ENCODE results near the gene CEL.
"Not testable (repeated sequence)": the region's sequence is repeated elsewhere in the genome, so short reads cannot be mapped to it uniquely, and the experiment has no call there.

CEL gene

DNA sequence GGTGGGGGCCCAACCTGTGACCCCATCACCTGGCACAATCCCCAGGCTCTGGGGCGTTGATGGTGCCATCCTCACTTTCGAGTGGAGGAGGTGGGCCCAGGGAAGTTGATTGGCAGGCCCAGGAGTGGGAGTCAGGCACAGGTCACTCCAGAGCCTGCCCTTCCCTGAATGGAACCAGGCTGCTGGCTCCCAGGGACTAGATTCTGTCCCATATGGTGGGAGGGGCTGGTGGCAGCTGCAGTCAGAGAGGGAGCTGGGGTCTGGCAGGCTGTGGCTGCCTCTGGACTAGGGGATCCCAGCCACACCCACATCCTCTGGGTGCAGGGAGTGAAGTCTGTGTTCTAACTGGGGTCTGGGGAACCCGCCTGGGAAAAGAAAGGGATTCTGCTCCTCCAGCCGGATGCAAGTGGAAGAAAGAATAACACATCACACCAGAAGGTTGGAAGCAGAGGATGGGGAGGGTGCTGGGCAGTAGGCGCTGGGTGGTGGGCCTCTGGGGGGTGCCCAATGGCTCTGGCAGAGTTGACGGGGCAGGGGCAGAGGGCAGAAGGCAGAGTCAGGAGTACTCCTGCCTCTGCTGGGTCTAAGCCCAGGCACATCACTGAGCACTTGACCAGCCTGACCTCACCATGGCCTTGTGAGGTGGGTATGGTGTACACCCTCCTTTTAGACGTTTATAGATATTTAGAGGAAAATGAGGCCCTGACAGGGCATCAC lies 25.8 kb downstream of the CEL start:
- DNase-seq = no peak

- DNase-seq = no peak
These were observed 26.5 kb downstream of the CEL start for GRCh38 chr9:133088146-133088750.

GRCh38 chr9:133088756-133089155 lies 27.0 kb downstream of the CEL start:
- DNase-seq = no peak

- DNase-seq = no peak
These were observed 27.5 kb downstream of the CEL start for GRCh38 chr9:133089271-133089671.

DNA sequence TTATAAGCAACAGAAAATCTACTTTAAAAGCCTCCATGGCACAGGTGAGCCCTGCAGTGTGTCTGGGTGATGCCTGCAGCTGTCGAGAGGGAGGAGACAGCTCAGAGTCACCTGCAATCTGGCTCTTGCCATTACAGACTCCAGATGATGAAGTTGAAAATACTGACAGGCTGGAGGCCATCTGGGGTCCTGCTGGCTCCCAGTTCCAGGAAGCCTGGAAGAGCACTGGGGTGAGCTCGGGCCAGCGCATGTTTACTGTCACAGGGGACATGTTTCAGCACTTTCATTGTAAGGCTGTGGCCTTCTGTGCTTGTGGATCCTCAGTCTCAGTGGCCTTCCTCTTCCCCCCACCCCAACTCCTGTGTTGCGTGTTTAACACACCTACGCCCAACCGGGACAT lies 28.4 kb downstream of the CEL start:
- DNase-seq = no peak

DNA sequence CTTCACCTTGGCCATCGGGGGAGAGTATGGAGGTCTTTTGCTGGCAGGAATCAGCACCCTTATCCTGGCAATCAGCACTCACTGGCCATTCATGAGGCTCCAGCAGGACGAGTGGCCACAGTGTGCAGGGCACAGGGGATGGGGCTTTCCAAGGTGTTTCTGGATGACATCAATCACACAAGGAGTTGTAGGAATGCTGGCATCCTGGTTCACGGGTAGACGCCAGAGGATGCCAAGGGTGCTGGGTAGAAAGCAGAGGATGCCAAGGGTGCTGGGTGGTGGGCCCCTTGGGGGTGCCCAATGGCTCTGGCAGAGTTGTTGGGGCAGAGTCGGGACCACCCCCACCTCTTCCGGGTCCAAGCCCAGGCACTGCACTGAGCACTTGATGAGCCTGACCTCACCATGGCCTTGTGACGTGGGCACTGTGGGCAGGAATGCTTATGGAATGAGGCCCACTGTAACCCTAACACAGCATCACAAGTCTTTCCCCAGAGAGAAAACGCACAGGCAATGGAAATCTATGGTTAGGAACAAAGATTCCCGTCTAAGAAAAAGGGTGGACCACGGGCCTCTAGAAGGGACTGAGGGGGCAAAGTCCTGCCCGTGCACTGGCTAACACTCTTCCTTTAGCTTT lies 29.1 kb downstream of the CEL start:
- no peak for DNase-seq

DNA sequence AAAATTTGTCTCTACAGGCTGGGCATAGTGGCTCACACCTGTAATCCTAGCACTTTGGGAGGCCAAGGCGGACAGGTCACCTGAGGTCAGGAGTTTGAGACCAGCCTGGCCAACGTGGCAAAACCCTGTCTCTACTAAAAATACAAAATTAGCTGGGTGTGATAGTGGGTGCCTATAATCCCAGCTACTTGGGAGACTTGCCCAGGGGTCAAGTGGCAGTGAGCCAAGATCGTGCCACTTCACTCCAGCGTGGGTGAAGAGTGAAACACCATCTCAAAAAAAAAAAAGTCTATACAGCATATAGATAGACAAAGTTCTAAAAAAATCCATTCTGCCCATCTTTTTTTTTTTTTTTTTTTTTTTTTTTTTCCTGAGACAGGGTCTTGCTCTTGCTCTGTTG lies 32.6 kb downstream of the CEL start:
- DNase-seq = not testable (repeated sequence)

DNA sequence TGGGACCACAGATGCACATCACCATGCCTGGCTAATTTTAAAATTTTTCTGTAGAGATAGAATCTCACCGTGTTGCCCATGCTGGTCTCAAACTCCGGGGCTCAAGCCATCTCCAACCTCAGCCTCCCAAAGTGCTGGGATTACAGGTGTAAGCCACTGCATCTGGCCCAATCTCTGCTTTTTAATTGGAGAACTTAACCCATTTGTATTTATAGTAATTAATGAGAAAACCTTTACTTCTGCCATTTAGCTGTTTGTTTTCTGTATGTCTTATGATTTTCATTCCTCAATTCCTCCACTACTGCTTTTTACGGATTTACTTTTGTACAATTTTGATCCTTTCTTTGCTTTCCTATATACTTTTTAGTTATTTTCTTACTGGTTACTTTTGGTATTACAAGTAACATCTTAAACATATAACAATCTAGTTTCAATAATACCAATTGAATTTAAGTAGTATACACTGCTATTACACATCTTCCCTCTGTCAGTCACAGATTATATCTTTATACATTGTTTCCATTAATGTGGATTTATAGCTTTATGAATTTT lies 33.1 kb downstream of the CEL start:
- DNase-seq = no peak

DNA sequence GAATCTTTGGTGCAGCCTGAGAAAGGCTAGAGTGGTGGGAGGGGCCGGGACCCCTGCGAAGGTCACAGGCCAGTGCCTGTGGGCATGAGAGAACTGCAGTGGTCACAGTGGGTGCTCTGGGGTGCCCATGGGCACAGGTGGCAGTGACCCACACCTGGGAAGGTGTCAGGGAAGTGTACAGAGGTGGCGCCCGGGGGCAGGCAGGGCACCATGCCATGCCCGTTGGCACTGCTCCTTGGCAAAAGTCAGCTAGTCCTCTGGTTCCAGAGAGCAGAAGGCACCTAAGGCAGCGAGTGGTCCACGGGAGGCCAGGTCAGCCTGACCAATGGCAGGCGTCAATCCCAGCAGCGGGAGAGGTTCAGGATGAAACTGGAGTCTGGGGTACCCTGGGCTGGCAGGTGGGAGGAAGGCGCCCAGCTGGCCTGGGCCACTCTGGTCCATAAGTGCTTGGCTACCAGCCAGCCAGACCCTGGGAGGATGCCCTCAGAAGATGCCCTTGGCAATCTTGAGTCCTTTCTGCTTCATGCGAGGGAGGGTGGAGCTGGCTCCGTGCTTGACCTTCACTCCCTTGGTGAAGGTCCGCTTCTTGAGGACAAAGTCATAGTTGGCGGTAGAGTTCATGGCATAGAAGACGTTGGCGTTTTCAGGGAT lies 36.4 kb downstream of the CEL start:
- DNase-seq = no peak

- DNase-seq = no peak
These were observed 37.1 kb downstream of the CEL start for GRCh38 chr9:133098871-133099270.

- DNase-seq = no peak
These were observed 38.1 kb downstream of the CEL start for GRCh38 chr9:133099726-133100505.

- DNase-seq = no peak
These were observed 39.0 kb downstream of the CEL start for GRCh38 chr9:133100506-133101355.

- no peak for DNase-seq
These were observed 39.8 kb downstream of the CEL start for GRCh38 chr9:133101356-133102189.

GRCh38 chr9:133102190-133103021 lies 40.6 kb downstream of the CEL start:
- no peak for DNase-seq

DNA sequence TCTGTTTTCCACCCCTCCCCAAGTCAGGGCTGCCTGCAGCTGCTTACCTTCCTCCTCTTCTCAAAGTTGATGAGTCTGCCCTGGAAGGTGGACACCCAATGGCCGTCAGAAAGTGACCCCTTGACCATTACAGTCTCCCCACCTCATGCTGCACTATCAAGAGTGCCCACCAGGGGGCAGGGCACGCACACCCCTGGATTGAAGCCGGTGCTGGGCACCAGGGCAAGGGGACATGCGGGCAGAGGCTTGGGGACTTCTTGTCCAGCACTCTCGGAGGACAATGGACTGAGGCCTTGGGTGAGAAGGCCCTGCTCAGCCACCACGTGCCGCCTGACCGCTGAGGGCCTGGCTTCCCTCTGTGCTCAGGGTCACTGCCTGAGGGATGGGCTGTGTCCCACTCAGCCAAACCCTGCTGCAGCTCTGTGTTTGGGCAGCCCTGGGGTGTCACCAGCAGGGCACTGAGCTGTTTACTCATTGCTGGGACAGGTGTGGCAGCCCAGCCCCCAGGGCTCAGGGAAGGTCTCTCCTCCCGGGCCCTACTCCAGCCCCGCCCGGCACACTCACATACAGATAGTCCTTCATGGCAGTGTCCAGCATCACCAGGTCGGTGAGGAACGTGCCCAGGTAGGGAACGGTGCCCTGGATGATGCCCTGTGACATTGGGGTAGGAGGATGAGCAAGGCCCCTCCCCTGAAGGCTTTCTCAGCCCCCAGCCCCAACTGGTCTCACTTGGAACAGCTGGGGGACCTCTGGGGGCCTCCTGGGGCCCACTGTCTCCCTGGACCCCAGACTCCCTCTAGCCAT lies 41.6 kb downstream of the CEL start:
- peak; percentile 45 for DNase-seq

DNA sequence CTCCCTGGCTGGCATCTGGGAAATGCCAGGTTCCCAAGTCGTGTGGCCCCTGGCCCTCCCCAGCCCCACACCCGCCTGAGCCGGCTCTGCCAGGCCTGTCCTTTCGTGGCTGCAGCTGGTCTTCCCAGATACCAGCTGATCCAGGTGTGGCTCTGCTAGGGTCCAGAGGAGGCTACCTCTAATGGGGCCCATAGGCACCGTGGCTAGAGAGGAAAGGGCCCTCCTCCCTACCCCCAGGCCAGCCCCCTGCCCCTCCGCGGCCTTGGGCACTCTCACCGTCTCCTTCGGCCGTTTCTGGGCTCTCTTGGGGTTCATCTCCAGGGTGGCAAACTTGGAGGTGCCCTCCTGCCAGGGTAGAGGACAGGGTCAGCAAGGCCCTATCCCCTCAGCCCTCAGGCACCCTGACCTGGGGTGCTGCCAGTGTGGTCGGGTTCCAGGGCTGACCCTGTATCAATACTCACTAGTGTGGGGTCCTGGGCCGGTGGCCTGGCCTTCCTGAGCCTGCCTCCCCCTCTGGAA lies 42.3 kb downstream of the CEL start:
- DNase-seq = no peak

GRCh38 chr9:133104718-133105460 lies 43.1 kb downstream of the CEL start:
- no peak for DNase-seq

GRCh38 chr9:133105461-133105770 lies 43.6 kb downstream of the CEL start:
- no peak for DNase-seq

All from effector CD4-positive, alpha-beta T cell (primary cell).